Mesendoderm (in vitro differentiated cells): ENCODE measurements around the gene MFAP3L.
"Not testable (repeated sequence)": the region's sequence is repeated elsewhere in the genome, so short reads cannot be mapped to it uniquely, and the experiment has no call there.

Experiments used
- DNase-seq: peaks from one replicate; pipeline ENCODE4 v3.0.0; 2013
- H2AK5ac ChIP-seq: 2 replicates; pipeline ENCODE4 v1.6.1; 2013; ENCODE audit warnings: low read length, inconsistent platforms
- H2BK120ac ChIP-seq: 2 replicates; pipeline ENCODE4 v1.6.1; 2013; ENCODE audit warnings: low read depth, mild to moderate bottlenecking, low read length, moderate library complexity, mixed read lengths
- H2BK15ac ChIP-seq: replicated peaks from 2 replicates; pipeline ENCODE4 v1.6.1; 2013; ENCODE audit warnings: low read depth, mild to moderate bottlenecking, moderate library complexity
- H2BK5ac ChIP-seq: 2 replicates; pipeline ENCODE4 v1.6.1; 2013; ENCODE audit warnings: low read length, inconsistent platforms
- H3K18ac ChIP-seq: 2 replicates; pipeline ENCODE4 v1.6.1; 2013; ENCODE audit warnings: mild to moderate bottlenecking, low read length, mixed read lengths
- H3K23ac ChIP-seq: one replicate; pipeline ENCODE4 v1.6.1; 2013; ENCODE audit warnings: low read length
- H3K27ac ChIP-seq: 2 replicates; pipeline ENCODE4 v1.5.1; 2013; ENCODE audit warnings: low read depth, mild to moderate bottlenecking, inconsistent platforms, low read length, moderate library complexity
- H3K27me3 ChIP-seq: 2 replicates; pipeline ENCODE4 v1.6.1; 2013; ENCODE audit warnings: low read length, control low read depth, mild to moderate bottlenecking, inconsistent platforms; ENCODE audit not compliant: insufficient read depth, poor library complexity
- H3K36me3 ChIP-seq: 2 replicates; pipeline ENCODE4 v1.6.1; 2013; ENCODE audit warnings: low read length, inconsistent platforms; ENCODE audit not compliant: control insufficient read depth, insufficient read depth
- H3K4ac ChIP-seq: one replicate; pipeline ENCODE4 v1.6.1; 2013; ENCODE audit warnings: low read depth, mild to moderate bottlenecking, low read length, moderate library complexity
- H3K4me1 ChIP-seq: 2 replicates; pipeline ENCODE4 v1.6.1; 2013; ENCODE audit warnings: low read depth, low read length, inconsistent platforms; ENCODE audit not compliant: control insufficient read depth
- H3K4me2 ChIP-seq: 2 replicates; pipeline ENCODE4 v1.6.1; 2013; ENCODE audit warnings: low read length
- H3K4me3 ChIP-seq: 2 replicates; pipeline ENCODE4 v1.5.1; 2013; ENCODE audit warnings: mild to moderate bottlenecking, low read length
- H3K56ac ChIP-seq: one replicate; pipeline ENCODE4 v1.6.1; 2013; ENCODE audit warnings: low read length
- H3K79me1 ChIP-seq: 2 replicates; pipeline ENCODE4 v1.6.1; 2013; ENCODE audit warnings: low read length, inconsistent platforms
- H3K79me2 ChIP-seq: 2 replicates; pipeline ENCODE4 v1.6.1; 2013; ENCODE audit warnings: mild to moderate bottlenecking, low read length; ENCODE audit not compliant: control insufficient read depth, insufficient read depth
- H3K9ac ChIP-seq: 2 replicates; pipeline ENCODE4 v1.6.1; 2013; ENCODE audit warnings: low read length, inconsistent platforms
- H4K5ac ChIP-seq: one replicate; pipeline ENCODE4 v1.6.1; 2013; ENCODE audit warnings: low read length
- H4K8ac ChIP-seq: one replicate; pipeline ENCODE4 v1.6.1; 2013; ENCODE audit warnings: low read depth, mild to moderate bottlenecking, control low read depth, low read length, moderate library complexity
- WGBS: extraction: QIAGEN DNeasy Blood & Tissue Kit; methylation state at CpG from one replicate; pipeline ENCODE4 v1.1.7; 2013; ENCODE audit warnings: low lambda C conversion rate, missing lambda C conversion rate; ENCODE audit not compliant: insufficient coverage; ENCODE audit errors: extremely low coverage; 5-methylcytosine and 5-hydroxymethylcytosine counted together

Gene MFAP3L

GRCh38 chr4:169945636-169946035, 80.6 kb downstream of the MFAP3L start:
- Histone ChIP-seq H2BK120ac (no peak overlapping the region), H3K36me3 (no peaks in the 10 kb centered on the region), H3K27ac (no peak overlapping the region), H4K5ac (no peak overlapping the region), H3K4me3 (no peak overlapping the region), H2AK5ac (no peak overlapping the region), H3K4me2 (no peak overlapping the region), H3K18ac (peak overlapping the region; percentile 91), H3K4me1 (no peaks in the 10 kb centered on the region), H3K79me2 (no peaks in the 10 kb centered on the region), H3K9ac (no peak overlapping the region), H3K27me3 (no peaks in the 10 kb centered on the region), H3K4ac (no peak overlapping the region), H3K79me1 (no peaks in the 10 kb centered on the region), H2BK15ac (no peak overlapping the region), H3K56ac (no peak overlapping the region), H4K8ac (no peak overlapping the region), H3K23ac (no peak overlapping the region), H2BK5ac (no peak overlapping the region)
- no CpG with 5 or more reads among the region's 1 CpG for WGBS
- no peak for DNase-seq

GRCh38 chr4:169943601-169944000, 82.6 kb downstream of the MFAP3L start:
- WGBS: no CpG with 5 or more reads among the region's 6 CpGs
- not testable (repeated sequence) for DNase-seq

GRCh38 chr4:169941141-169941540, 85.1 kb downstream of the MFAP3L start:
- H3K56ac ChIP-seq: no peak overlapping the region
- no peak overlapping the region for H2BK120ac ChIP-seq
- H3K4ac ChIP-seq: peak overlapping the region; percentile 64
- no peak overlapping the region for H3K9ac ChIP-seq
- H2BK15ac ChIP-seq: no peak overlapping the region
- H3K27me3 ChIP-seq: no peaks in the 10 kb centered on the region
- no CpG with 5 or more reads among the region's 5 CpGs for WGBS
- H3K36me3 ChIP-seq: no peaks in the 10 kb centered on the region
- H3K4me2 ChIP-seq: no peak overlapping the region
- H4K8ac ChIP-seq: no peak overlapping the region
- H2AK5ac ChIP-seq: no peak overlapping the region
- H3K27ac ChIP-seq: no peak overlapping the region
- H3K79me1 ChIP-seq: no peaks in the 10 kb centered on the region
- no peaks in the 10 kb centered on the region for H3K79me2 ChIP-seq
- no peak overlapping the region for H4K5ac ChIP-seq
- H3K23ac ChIP-seq: no peak overlapping the region
- no peak overlapping the region for H3K18ac ChIP-seq
- H2BK5ac ChIP-seq: no peak overlapping the region
- DNase-seq: peak; percentile 93
- no peaks in the 10 kb centered on the region for H3K4me1 ChIP-seq
- no peak overlapping the region for H3K4me3 ChIP-seq

More at GRCh38 chr4:169943601-169944000, 82.6 kb downstream of the MFAP3L start:
- not testable (repeated sequence) for H3K4me1 ChIP-seq, H3K27ac ChIP-seq, H3K9ac ChIP-seq, H2AK5ac ChIP-seq, H3K27me3 ChIP-seq, H3K79me2 ChIP-seq, H3K36me3 ChIP-seq, H3K18ac ChIP-seq, H3K4me3 ChIP-seq, H2BK15ac ChIP-seq, H3K4me2 ChIP-seq, H3K56ac ChIP-seq, H3K23ac ChIP-seq, H4K5ac ChIP-seq, H4K8ac ChIP-seq, H3K79me1 ChIP-seq, H2BK120ac ChIP-seq, H2BK5ac ChIP-seq
- H3K4ac ChIP-seq: peak overlapping the region; percentile 24

GRCh38 chr4:169940460-169940859, 85.7 kb downstream of the MFAP3L start:
- Histone ChIP-seq H3K27ac (peak overlapping the region; percentile 70), H3K27me3 (no peaks in the 10 kb centered on the region), H3K18ac (peak overlapping the region; percentile 55), H2BK15ac (no peak overlapping the region), H4K8ac (no peak overlapping the region), H3K4me1 (no peaks in the 10 kb centered on the region), H3K36me3 (no peaks in the 10 kb centered on the region), H3K4me3 (no peak overlapping the region), H3K4ac (peak overlapping the region; percentile 64), H3K56ac (peak overlapping the region; percentile 76), H3K4me2 (no peak overlapping the region), H2AK5ac (no peak overlapping the region), H2BK5ac (no peak overlapping the region), H4K5ac (no peak overlapping the region), H3K79me2 (no peaks in the 10 kb centered on the region), H2BK120ac (peak overlapping the region; percentile 21), H3K9ac (no peak overlapping the region), H3K23ac (no peak overlapping the region), H3K79me1 (no peaks in the 10 kb centered on the region)
- WGBS: no CpG with 5 or more reads among the region's 8 CpGs
- DNase-seq: peak; percentile 74
